Activated naive CD4-positive, alpha-beta T cell treated with anti-CD3 and anti-CD28 coated beads, Interleukin-2, amount 50 U/mL, for 24 hours (primary cell): Measurements from ENCODE around the gene MINDY3.

Experiments
- H3K27ac Mint-ChIP-seq: one replicate; pipeline ENCODE4 v1.8.0; 2021; ENCODE audit warnings: mild to moderate bottlenecking, mixed read lengths
- H3K27me3 Mint-ChIP-seq: one replicate; pipeline ENCODE4 v1.8.0; 2021; ENCODE audit warnings: mixed read lengths
- H3K36me3 Mint-ChIP-seq: one replicate; pipeline ENCODE4 v1.8.0; 2021; ENCODE audit warnings: mixed read lengths
- H3K4me1 Mint-ChIP-seq: one replicate; pipeline ENCODE4 v1.8.0; 2021; ENCODE audit warnings: mixed read lengths
- H3K4me3 Mint-ChIP-seq: one replicate; pipeline ENCODE4 v1.8.0; 2021; ENCODE audit warnings: mild to moderate bottlenecking, mixed read lengths
- H3K9me3 Mint-ChIP-seq: one replicate; pipeline ENCODE4 v1.8.0; 2021; ENCODE audit warnings: mixed read lengths

The MINDY3 gene

GRCh38 chr10:15745751-15746150 is 114.6 kb downstream of the MINDY3 start:
- Mint-ChIP-seq H3K27ac (no peak overlapping the region), H3K9me3 (no peaks in the 10 kb centered on the region), H3K4me1 (no peaks in the 10 kb centered on the region), H3K36me3 (no peaks in the 10 kb centered on the region), H3K27me3 (peaks cover 12% of the 10 kb centered on the region), H3K4me3 (no peak overlapping the region)

- Mint-ChIP-seq H3K27me3 (peaks cover 12% of the 10 kb centered on the region), H3K4me1 (no peaks in the 10 kb centered on the region)
These were observed 116.0 kb downstream of the MINDY3 start for GRCh38 chr10:15744217-15744865.

GRCh38 chr10:15743443-15743842 is 116.9 kb downstream of the MINDY3 start:
- Mint-ChIP-seq H3K27ac (no peak overlapping the region), H3K9me3 (no peaks in the 10 kb centered on the region), H3K36me3 (no peaks in the 10 kb centered on the region), H3K4me3 (no peak overlapping the region), H3K27me3 (peaks cover 12% of the 10 kb centered on the region), H3K4me1 (no peaks in the 10 kb centered on the region)

More at GRCh38 chr10:15744217-15744865, 116.0 kb downstream of the MINDY3 start:
- Mint-ChIP-seq H3K27ac (no peak overlapping the region), H3K4me3 (no peak overlapping the region), H3K36me3 (no peaks in the 10 kb centered on the region), H3K9me3 (no peaks in the 10 kb centered on the region)

GRCh38 chr10:15742836-15743235 is 117.5 kb downstream of the MINDY3 start:
- Mint-ChIP-seq H3K27ac (no peak overlapping the region), H3K36me3 (no peaks in the 10 kb centered on the region), H3K4me1 (no peaks in the 10 kb centered on the region), H3K27me3 (peaks cover 12% of the 10 kb centered on the region), H3K4me3 (no peak overlapping the region), H3K9me3 (no peaks in the 10 kb centered on the region)

- Mint-ChIP-seq H3K4me1 (no peaks in the 10 kb centered on the region), H3K4me3 (no peak overlapping the region), H3K27me3 (peaks cover 11% of the 10 kb centered on the region), H3K27ac (no peak overlapping the region), H3K36me3 (no peaks in the 10 kb centered on the region), H3K9me3 (no peaks in the 10 kb centered on the region)
These were observed 118.2 kb downstream of the MINDY3 start for GRCh38 chr10:15742102-15742501.

- Mint-ChIP-seq H3K4me1 (no peaks in the 10 kb centered on the region), H3K27me3 (peaks cover 7% of the 10 kb centered on the region), H3K4me3 (no peak overlapping the region), H3K27ac (no peak overlapping the region), H3K9me3 (no peaks in the 10 kb centered on the region), H3K36me3 (no peaks in the 10 kb centered on the region)
These were observed 118.7 kb downstream of the MINDY3 start for GRCh38 chr10:15741581-15741980.

- Mint-ChIP-seq H3K4me3 (no peak overlapping the region), H3K27ac (no peak overlapping the region), H3K36me3 (no peaks in the 10 kb centered on the region), H3K27me3 (peaks cover 12% of the 10 kb centered on the region), H3K4me1 (no peaks in the 10 kb centered on the region), H3K9me3 (no peaks in the 10 kb centered on the region)
These were observed 120.0 kb downstream of the MINDY3 start for GRCh38 chr10:15740261-15740660.

GRCh38 chr10:15739254-15739970 is 120.9 kb downstream of the MINDY3 start:
- no peaks in the 10 kb centered on the region for H3K36me3 Mint-ChIP-seq
- H3K27me3 Mint-ChIP-seq = peaks cover 12% of the 10 kb centered on the region
- no peaks in the 10 kb centered on the region for H3K4me1 Mint-ChIP-seq
- H3K4me3 Mint-ChIP-seq = no peak overlapping the region
- H3K27ac Mint-ChIP-seq = no peak overlapping the region
- H3K9me3 Mint-ChIP-seq = no peaks in the 10 kb centered on the region

- Mint-ChIP-seq H3K9me3 (no peaks in the 10 kb centered on the region), H3K36me3 (no peaks in the 10 kb centered on the region), H3K27ac (no peak overlapping the region), H3K4me1 (no peaks in the 10 kb centered on the region), H3K27me3 (peaks cover 16% of the 10 kb centered on the region), H3K4me3 (no peak overlapping the region)
These were observed 121.9 kb downstream of the MINDY3 start for GRCh38 chr10:15738270-15738925.

- H3K27me3 Mint-ChIP-seq = peaks cover 16% of the 10 kb centered on the region
- H3K27ac Mint-ChIP-seq = no peak overlapping the region
- no peaks in the 10 kb centered on the region for H3K36me3 Mint-ChIP-seq
- no peaks in the 10 kb centered on the region for H3K4me1 Mint-ChIP-seq
- no peak overlapping the region for H3K4me3 Mint-ChIP-seq
- H3K9me3 Mint-ChIP-seq = no peaks in the 10 kb centered on the region
These were observed 122.7 kb downstream of the MINDY3 start for GRCh38 chr10:15737656-15738055.

GRCh38 chr10:15735763-15736162 is 124.5 kb downstream of the MINDY3 start:
- no peak overlapping the region for H3K27ac Mint-ChIP-seq
- no peaks in the 10 kb centered on the region for H3K9me3 Mint-ChIP-seq
- H3K4me1 Mint-ChIP-seq = no peaks in the 10 kb centered on the region
- no peaks in the 10 kb centered on the region for H3K36me3 Mint-ChIP-seq
- no peak overlapping the region for H3K4me3 Mint-ChIP-seq
- peaks cover 13% of the 10 kb centered on the region for H3K27me3 Mint-ChIP-seq

- peaks cover 13% of the 10 kb centered on the region for H3K27me3 Mint-ChIP-seq
- no peaks in the 10 kb centered on the region for H3K36me3 Mint-ChIP-seq
- peaks cover 6% of the 10 kb centered on the region for H3K9me3 Mint-ChIP-seq
- no peak overlapping the region for H3K4me3 Mint-ChIP-seq
- no peaks in the 10 kb centered on the region for H3K4me1 Mint-ChIP-seq
- H3K27ac Mint-ChIP-seq = no peak overlapping the region
These were observed 130.0 kb downstream of the MINDY3 start for GRCh38 chr10:15730341-15730740.

- no peak overlapping the region for H3K27ac Mint-ChIP-seq
- no peak overlapping the region for H3K4me3 Mint-ChIP-seq
- peaks cover 6% of the 10 kb centered on the region for H3K9me3 Mint-ChIP-seq
- H3K27me3 Mint-ChIP-seq = peaks cover 13% of the 10 kb centered on the region
- H3K36me3 Mint-ChIP-seq = no peaks in the 10 kb centered on the region
- H3K4me1 Mint-ChIP-seq = no peaks in the 10 kb centered on the region
These were observed 130.4 kb downstream of the MINDY3 start for GRCh38 chr10:15729890-15730289.
